Suprapubic skin (tissue), 3 donors: ENCODE measurements around the gene NAA60.

Experiments
- POLR2AphosphoS5 ChIP-seq, 3 donors: sonication (generic); formaldehyde crosslinking; IDR thresholded peaks; one replicate each; pipeline ENCODE4 v1.6.1; 2017; ENCODE audit warnings: antibody characterized with exemption in 3 of 3
- TF ChIP-seq, protein P1 (sequence below), 2 donors: fragments of 200-600 bp in 1 of 2; fragments of 450-650 bp in 1 of 2; sonication (generic) in 1 of 2; IDR thresholded peaks; one replicate each; pipeline ENCODE4 v1.5.1; 2016 to 2019; ENCODE audit warnings: antibody characterized with exemption in 2 of 2, mild to moderate bottlenecking in 1 of 2, moderate library complexity in 1 of 2

DNA sequence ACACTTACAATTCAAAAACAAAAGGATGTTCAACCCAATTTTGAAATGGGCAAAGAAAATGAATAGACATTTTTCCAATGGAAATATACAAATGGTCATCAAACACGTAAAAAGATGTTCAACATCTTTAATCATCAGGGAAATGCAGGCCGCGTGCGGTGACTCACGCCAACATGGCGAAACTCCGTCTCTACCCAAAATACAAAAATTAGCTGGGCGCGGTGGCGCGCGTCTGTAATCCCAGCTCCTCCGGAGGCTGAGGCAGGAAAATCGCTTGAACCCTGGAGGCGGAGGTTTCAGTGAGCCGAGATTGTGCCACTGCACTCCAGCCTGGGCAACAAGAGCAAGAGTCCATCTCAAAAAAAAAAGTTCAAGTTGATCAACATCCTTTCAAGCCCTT lies 55.5 kb downstream of the NAA60 start:
- TF ChIP-seq POLR2AphosphoS5 (IDR thresholded peaks at IDR 0.05): no peak
- TF ChIP-seq, protein P1, sequence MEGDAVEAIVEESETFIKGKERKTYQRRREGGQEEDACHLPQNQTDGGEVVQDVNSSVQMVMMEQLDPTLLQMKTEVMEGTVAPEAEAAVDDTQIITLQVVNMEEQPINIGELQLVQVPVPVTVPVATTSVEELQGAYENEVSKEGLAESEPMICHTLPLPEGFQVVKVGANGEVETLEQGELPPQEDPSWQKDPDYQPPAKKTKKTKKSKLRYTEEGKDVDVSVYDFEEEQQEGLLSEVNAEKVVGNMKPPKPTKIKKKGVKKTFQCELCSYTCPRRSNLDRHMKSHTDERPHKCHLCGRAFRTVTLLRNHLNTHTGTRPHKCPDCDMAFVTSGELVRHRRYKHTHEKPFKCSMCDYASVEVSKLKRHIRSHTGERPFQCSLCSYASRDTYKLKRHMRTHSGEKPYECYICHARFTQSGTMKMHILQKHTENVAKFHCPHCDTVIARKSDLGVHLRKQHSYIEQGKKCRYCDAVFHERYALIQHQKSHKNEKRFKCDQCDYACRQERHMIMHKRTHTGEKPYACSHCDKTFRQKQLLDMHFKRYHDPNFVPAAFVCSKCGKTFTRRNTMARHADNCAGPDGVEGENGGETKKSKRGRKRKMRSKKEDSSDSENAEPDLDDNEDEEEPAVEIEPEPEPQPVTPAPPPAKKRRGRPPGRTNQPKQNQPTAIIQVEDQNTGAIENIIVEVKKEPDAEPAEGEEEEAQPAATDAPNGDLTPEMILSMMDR (IDR thresholded peaks at IDR 0.05): no peak
